Endothelial cell of umbilical vein (primary cell): ENCODE data around the gene ATP5PO.

Source experiments
- EZH2 ChIP-seq: IDR thresholded peaks from 2 replicates; pipeline ENCODE4 v1.6.1; 2012; ENCODE audit warnings: borderline replicate concordance, low read depth, mild to moderate bottlenecking, moderate library complexity, low read length, inconsistent platforms; ENCODE audit not compliant: severe bottlenecking
- FOS ChIP-seq: IDR thresholded peaks from 2 replicates; pipeline ENCODE4 v1.6.1; 2011; ENCODE audit warnings: mild to moderate bottlenecking, low read length, moderate library complexity, borderline replicate concordance; ENCODE audit not compliant: insufficient read depth
- MYC ChIP-seq: IDR thresholded peaks from one replicate; pipeline ENCODE4 v1.6.1; 2011; ENCODE audit warnings: mild to moderate bottlenecking, low read depth, low read length
- POLR2A ChIP-seq: IDR thresholded peaks from 2 replicates; pipeline ENCODE4 v1.6.1; 2012; ENCODE audit warnings: low read depth, mild to moderate bottlenecking, control low read depth, low read length
- POLR2AphosphoS5 ChIP-seq: IDR thresholded peaks from 2 replicates; pipeline ENCODE4 v1.6.1; 2012; ENCODE audit warnings: low read depth, mild to moderate bottlenecking, control low read depth, low read length, moderate library complexity; ENCODE audit not compliant: insufficient read depth
- TF ChIP-seq, protein P1 (sequence below), 2 donors: IDR thresholded peaks; 1 replicate in 1 of 2; 2 replicates in 1 of 2; pipeline ENCODE4 v1.5.1; 2011; ENCODE audit warnings: low read length in 2 of 2, mild to moderate bottlenecking in 2 of 2, moderate library complexity in 2 of 2, control low read depth in 1 of 2, inconsistent platforms in 1 of 2, low read depth in 1 of 2; ENCODE audit not compliant: insufficient read depth in 1 of 2; ENCODE audit errors: extremely low read depth in 1 of 2
- TF ChIP-seq, protein P2 (sequence below): IDR thresholded peaks from 2 replicates; pipeline ENCODE4 v1.6.1; 2011; ENCODE audit not compliant: insufficient read depth, insufficient read length

GRCh38 chr21:33885172-33885514, 30.5 kb downstream of the ATP5PO start:
- TF ChIP-seq EZH2 (no peak), POLR2A (no peak), POLR2AphosphoS5 (no peak), MYC (no peak), FOS (no peak)
- TF ChIP-seq, protein P1, sequence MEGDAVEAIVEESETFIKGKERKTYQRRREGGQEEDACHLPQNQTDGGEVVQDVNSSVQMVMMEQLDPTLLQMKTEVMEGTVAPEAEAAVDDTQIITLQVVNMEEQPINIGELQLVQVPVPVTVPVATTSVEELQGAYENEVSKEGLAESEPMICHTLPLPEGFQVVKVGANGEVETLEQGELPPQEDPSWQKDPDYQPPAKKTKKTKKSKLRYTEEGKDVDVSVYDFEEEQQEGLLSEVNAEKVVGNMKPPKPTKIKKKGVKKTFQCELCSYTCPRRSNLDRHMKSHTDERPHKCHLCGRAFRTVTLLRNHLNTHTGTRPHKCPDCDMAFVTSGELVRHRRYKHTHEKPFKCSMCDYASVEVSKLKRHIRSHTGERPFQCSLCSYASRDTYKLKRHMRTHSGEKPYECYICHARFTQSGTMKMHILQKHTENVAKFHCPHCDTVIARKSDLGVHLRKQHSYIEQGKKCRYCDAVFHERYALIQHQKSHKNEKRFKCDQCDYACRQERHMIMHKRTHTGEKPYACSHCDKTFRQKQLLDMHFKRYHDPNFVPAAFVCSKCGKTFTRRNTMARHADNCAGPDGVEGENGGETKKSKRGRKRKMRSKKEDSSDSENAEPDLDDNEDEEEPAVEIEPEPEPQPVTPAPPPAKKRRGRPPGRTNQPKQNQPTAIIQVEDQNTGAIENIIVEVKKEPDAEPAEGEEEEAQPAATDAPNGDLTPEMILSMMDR (IDR thresholded peaks at IDR 0.05; ENCODE audit: extremely low read depth in 1 of 2, insufficient read depth in 1 of 2, low read depth in 1 of 2, low read length in 2 of 2) = no peak
- TF ChIP-seq, protein P2, sequence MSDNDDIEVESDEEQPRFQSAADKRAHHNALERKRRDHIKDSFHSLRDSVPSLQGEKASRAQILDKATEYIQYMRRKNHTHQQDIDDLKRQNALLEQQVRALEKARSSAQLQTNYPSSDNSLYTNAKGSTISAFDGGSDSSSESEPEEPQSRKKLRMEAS = no peak
